ENCODE results near the gene TBC1D5. TPM values are rescaled to one million over a fixed set of nuclear protein-coding genes. Genes with fewer than 3 reads are reported as not detected.

The TBC1D5 gene
- total RNA-seq, 3 donors from 2014 or later = 70.1 to 109 (median 90.1) TPM

GRCh38 chr3:17529677-17530076 lies 212.8 kb downstream of the TBC1D5 start:
- H3K9me3 ChIP-seq = no peaks in the 10 kb centered on the region
- H3K4me3 ChIP-seq = no peak overlapping the region
- TF ChIP-seq POLR2A (IDR thresholded peaks at IDR 0.05) (no peak), CTCF (IDR thresholded peaks at IDR 0.05) (no peak), POLR2AphosphoS5 (IDR thresholded peaks at IDR 0.05) (no peak)
- intact Hi-C loops (cut with DNase I; ENCODE audit: low total_unique reads) = no loop called here
- no peak overlapping the region for H3K27ac ChIP-seq
- no peaks in the 10 kb centered on the region for H3K27me3 ChIP-seq
- DNase-seq (ENCODE audit: low spot score in 2 of 2) = no peak
- H3K4me1 ChIP-seq = no peaks in the 10 kb centered on the region
- H3K36me3 ChIP-seq = no peaks in the 10 kb centered on the region

GRCh38 chr3:17518189-17519059 lies 224.0 kb downstream of the TBC1D5 start:
- Histone ChIP-seq H3K4me3 (no peak overlapping the region), H3K27ac (no peak overlapping the region), H3K27me3 (no peaks in the 10 kb centered on the region), H3K9me3 (no peaks in the 10 kb centered on the region), H3K36me3 (no peaks in the 10 kb centered on the region), H3K4me1 (no peaks in the 10 kb centered on the region)
- intact Hi-C loops (cut with DNase I; ENCODE audit: low total_unique reads) = no loop called here
- no peak for DNase-seq (ENCODE audit: low spot score in 2 of 2)
- TF ChIP-seq POLR2AphosphoS5 (IDR thresholded peaks at IDR 0.05) = no peak
- TF ChIP-seq POLR2A (IDR thresholded peaks at IDR 0.05) = no peak
- TF ChIP-seq CTCF (IDR thresholded peaks at IDR 0.05) = no peak

GRCh38 chr3:17515445-17516234 lies 226.8 kb downstream of the TBC1D5 start:
- intact Hi-C loops (cut with DNase I; ENCODE audit: low total_unique reads) = no loop called here
- no peak for DNase-seq (ENCODE audit: low spot score in 2 of 2)
- Histone ChIP-seq H3K27me3 (no peaks in the 10 kb centered on the region), H3K9me3 (no peaks in the 10 kb centered on the region), H3K4me1 (no peaks in the 10 kb centered on the region), H3K27ac (no peak overlapping the region), H3K36me3 (no peaks in the 10 kb centered on the region), H3K4me3 (no peak overlapping the region)
- TF ChIP-seq POLR2A (IDR thresholded peaks at IDR 0.05) = no peak
- TF ChIP-seq CTCF (IDR thresholded peaks at IDR 0.05) = no peak
- no peak for TF ChIP-seq POLR2AphosphoS5 (IDR thresholded peaks at IDR 0.05)

- intact Hi-C loops (cut with DNase I; ENCODE audit: low total_unique reads) = no loop called here
- Histone ChIP-seq H3K27ac (no peak overlapping the region), H3K4me3 (no peak overlapping the region), H3K4me1 (no peaks in the 10 kb centered on the region), H3K36me3 (no peaks in the 10 kb centered on the region), H3K9me3 (no peaks in the 10 kb centered on the region), H3K27me3 (no peaks in the 10 kb centered on the region)
- TF ChIP-seq CTCF (IDR thresholded peaks at IDR 0.05) = no peak
- no peak for TF ChIP-seq POLR2AphosphoS5 (IDR thresholded peaks at IDR 0.05)
- TF ChIP-seq POLR2A (IDR thresholded peaks at IDR 0.05) = no peak
- no peak for DNase-seq (ENCODE audit: low spot score in 2 of 2)
Measured at GRCh38 chr3:17514597-17514996, 227.8 kb downstream of the TBC1D5 start.

GRCh38 chr3:17510265-17510664 lies 232.2 kb downstream of the TBC1D5 start:
- no peaks in the 10 kb centered on the region for H3K4me1 ChIP-seq
- H3K36me3 ChIP-seq = no peaks in the 10 kb centered on the region
- no peak for DNase-seq (ENCODE audit: low spot score in 2 of 2)
- no peaks in the 10 kb centered on the region for H3K9me3 ChIP-seq
- H3K27ac ChIP-seq = no peak overlapping the region
- H3K27me3 ChIP-seq = no peaks in the 10 kb centered on the region
- intact Hi-C loops (cut with DNase I; ENCODE audit: low total_unique reads) = no loop called here
- H3K4me3 ChIP-seq = no peak overlapping the region
- TF ChIP-seq POLR2AphosphoS5 (IDR thresholded peaks at IDR 0.05) (no peak), CTCF (IDR thresholded peaks at IDR 0.05) (no peak), POLR2A (IDR thresholded peaks at IDR 0.05) (no peak)

Data from breast epithelium (tissue), 4 donors.